K562 (cell line): Measurements from ENCODE around the gene RNF214.

Experiments
- CBX2 ChIP-seq: fragments of 200-600 bp; sonication (generic); IDR thresholded peaks from one replicate; pipeline ENCODE4 v1.6.1; 2012; ENCODE audit warnings: mild to moderate bottlenecking, low read length, inconsistent platforms; ENCODE audit not compliant: insufficient read depth, poor library complexity, severe bottlenecking
- FIP1L1 ChIP-seq: fragments of 200-400 bp; formaldehyde crosslinking; IDR thresholded peaks from 2 replicates; pipeline ENCODE4 v1.6.1; 2018; ENCODE audit warnings: mild to moderate bottlenecking, low read depth, low read length; ENCODE audit not compliant: poor library complexity, severe bottlenecking
- HCFC1 ChIP-seq: IDR thresholded peaks from 2 replicates; pipeline ENCODE4 v1.6.1; 2012; ENCODE audit warnings: low read depth, low read length, improper control_type of control experiment
- POLR2A ChIP-seq: fragments of 450-650 bp; conservative IDR thresholded peaks from 2 replicates; pipeline ENCODE4 v1.6.1; 2016
- SMARCA4 ChIP-seq: fragments of 450-650 bp; IDR thresholded peaks from 2 replicates; pipeline ENCODE4 v1.6.1; 2016
- YBX1 ChIP-seq: fragments of 450-650 bp; IDR thresholded peaks from 2 replicates; pipeline ENCODE4 v1.7.1; 2016; ENCODE audit warnings: mild to moderate bottlenecking
- ZNF121 ChIP-seq: sonication (generic); formaldehyde crosslinking; conservative IDR thresholded peaks from 2 replicates; pipeline ENCODE4 v1.8.0; 2022; ENCODE audit warnings: missing genetic modification reagents
- ZNF764 ChIP-seq: fragments of 250-450 bp; sonication (Bioruptor Pico); IDR thresholded peaks from 2 replicates; pipeline ENCODE4 v1.4.0; 2020; ENCODE audit warnings: low read depth, mild to moderate bottlenecking, moderate library complexity
- TF ChIP-seq, protein P1 (sequence below): sonication (generic); formaldehyde crosslinking; IDR thresholded peaks from 2 replicates; pipeline ENCODE4 v1.8.1; 2023; ENCODE audit warnings: mild to moderate bottlenecking, missing genetic modification reagents

DNA sequence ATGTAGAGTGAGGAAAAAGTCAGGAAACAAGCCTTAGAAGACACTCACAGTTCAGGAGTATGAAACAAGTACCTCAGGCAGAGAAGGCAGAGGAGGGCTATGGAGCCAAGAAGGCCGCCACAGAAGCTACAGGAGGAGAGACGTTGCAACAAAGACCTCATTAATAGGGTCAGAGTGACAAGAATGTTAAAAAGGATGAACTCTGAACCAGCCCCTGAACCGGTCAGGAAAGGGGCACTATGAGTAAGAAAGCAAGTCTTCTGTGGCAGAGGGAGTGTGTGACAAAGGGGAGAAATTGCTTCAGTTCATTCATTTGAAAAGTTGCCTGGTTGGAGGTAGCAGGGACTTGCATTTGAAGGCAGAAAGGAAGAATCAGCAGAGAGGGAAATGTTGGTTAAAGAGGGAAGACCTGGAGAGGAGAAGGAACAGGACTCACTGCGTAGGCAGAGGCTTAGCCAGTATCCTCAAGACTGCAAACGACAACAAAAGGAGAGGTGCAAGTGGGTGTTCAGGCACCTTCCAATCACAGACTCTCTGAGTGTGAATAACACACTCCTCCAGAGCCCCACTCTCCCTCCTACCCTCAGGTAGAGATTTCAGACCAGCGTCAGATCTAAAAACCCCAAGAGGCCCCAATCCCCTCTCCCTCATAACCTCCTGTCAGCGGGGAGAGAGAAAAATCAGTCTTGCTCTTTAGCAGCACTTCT, 17.9 kb upstream of the RNF214 start:
- TF ChIP-seq CBX2: no peak
- TF ChIP-seq POLR2A: no peak
- no peak for TF ChIP-seq FIP1L1
- TF ChIP-seq HCFC1: no peak
- TF ChIP-seq YBX1: no peak
- TF ChIP-seq, protein P1, sequence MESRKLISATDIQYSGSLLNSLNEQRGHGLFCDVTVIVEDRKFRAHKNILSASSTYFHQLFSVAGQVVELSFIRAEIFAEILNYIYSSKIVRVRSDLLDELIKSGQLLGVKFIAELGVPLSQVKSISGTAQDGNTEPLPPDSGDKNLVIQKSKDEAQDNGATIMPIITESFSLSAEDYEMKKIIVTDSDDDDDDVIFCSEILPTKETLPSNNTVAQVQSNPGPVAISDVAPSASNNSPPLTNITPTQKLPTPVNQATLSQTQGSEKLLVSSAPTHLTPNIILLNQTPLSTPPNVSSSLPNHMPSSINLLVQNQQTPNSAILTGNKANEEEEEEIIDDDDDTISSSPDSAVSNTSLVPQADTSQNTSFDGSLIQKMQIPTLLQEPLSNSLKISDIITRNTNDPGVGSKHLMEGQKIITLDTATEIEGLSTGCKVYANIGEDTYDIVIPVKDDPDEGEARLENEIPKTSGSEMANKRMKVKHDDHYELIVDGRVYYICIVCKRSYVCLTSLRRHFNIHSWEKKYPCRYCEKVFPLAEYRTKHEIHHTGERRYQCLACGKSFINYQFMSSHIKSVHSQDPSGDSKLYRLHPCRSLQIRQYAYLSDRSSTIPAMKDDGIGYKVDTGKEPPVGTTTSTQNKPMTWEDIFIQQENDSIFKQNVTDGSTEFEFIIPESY: no peak
- TF ChIP-seq SMARCA4: no peak
- TF ChIP-seq ZNF121 (CRISPR knock-in tag): no peak
- no peak for TF ChIP-seq ZNF764
